ENCODE data around the gene GDNF. TPM values are rescaled to one million over a fixed set of nuclear protein-coding genes. Genes with fewer than 3 reads are reported as not detected.

GDNF gene
- total and polyA plus RNA-seq, 4 donors, result 0.09 to 0.25 TPM; not detected in 2

DNA sequence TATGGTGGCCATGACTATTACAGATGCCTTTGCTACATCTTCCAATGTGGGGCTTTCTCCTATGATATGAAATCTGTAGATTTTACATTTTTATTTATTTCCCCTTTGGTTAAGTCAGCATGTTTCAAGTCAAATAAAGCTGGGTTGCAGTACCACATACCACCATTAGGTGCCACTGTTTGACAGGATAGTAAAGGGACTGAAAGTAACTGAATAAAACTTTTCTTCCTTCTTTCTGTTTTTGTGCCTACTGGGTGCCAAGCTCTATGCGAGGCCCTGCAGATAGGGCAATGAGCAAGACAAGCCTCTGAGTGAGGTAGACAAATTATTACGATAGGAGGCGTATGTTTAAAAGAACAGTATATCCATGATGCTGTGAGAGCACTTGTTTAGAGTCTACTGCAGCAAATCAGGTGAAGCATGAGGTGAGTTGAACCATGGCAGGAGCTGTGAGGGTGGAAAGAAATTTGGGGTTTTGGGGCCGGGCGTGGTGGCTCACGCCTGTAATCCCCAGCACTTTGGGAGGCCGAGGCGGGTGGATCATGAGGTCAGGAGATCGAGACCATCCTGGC is 64.8 kb downstream of the GDNF start:
- Histone ChIP-seq H3K27me3 (ENCODE audit: control insufficient read depth in 4 of 4, insufficient read depth in 4 of 4, low read length in 3 of 4) (no peaks in the 10 kb centered on the region), H3K4me1 (ENCODE audit: control insufficient read depth in 4 of 4, insufficient read depth in 4 of 4, low read length in 3 of 4) (peaks cover 7 to 20% (median 20%) of the 10 kb centered on the region in 4 donors), H3K9me3 (ENCODE audit: control insufficient read depth in 4 of 4, low read length in 3 of 4) (peaks cover 0 to 7% (median 0%) of the 10 kb centered on the region in 4 donors), H3K4me3 (ENCODE audit: low read depth in 1 of 3, low read length in 3 of 3) (no peak overlapping the region), H3K36me3 (ENCODE audit: control insufficient read depth in 4 of 4, insufficient read depth in 3 of 4, low read depth in 1 of 4, low read length in 3 of 4) (no peaks in the 10 kb centered on the region), H3K9ac (ENCODE audit: low read depth in 1 of 2, low read length in 2 of 2) (no peak overlapping the region), H3K27ac (ENCODE audit: low read depth in 1 of 2, low read length in 2 of 2) (no peak overlapping the region)
- no peak for TF ChIP-seq SP1 (IDR thresholded peaks at IDR 0.05)
- peak; percentile 26 to 37 for TF ChIP-seq RAD21 (IDR thresholded peaks at IDR 0.05)
- TF ChIP-seq, protein P1, sequence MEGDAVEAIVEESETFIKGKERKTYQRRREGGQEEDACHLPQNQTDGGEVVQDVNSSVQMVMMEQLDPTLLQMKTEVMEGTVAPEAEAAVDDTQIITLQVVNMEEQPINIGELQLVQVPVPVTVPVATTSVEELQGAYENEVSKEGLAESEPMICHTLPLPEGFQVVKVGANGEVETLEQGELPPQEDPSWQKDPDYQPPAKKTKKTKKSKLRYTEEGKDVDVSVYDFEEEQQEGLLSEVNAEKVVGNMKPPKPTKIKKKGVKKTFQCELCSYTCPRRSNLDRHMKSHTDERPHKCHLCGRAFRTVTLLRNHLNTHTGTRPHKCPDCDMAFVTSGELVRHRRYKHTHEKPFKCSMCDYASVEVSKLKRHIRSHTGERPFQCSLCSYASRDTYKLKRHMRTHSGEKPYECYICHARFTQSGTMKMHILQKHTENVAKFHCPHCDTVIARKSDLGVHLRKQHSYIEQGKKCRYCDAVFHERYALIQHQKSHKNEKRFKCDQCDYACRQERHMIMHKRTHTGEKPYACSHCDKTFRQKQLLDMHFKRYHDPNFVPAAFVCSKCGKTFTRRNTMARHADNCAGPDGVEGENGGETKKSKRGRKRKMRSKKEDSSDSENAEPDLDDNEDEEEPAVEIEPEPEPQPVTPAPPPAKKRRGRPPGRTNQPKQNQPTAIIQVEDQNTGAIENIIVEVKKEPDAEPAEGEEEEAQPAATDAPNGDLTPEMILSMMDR (IDR thresholded peaks at IDR 0.05; ENCODE audit: low read depth, low read length, missing input control), result peak; percentile 41
- 98% methylated on average over 9 of the region's 9 CpGs for WGBS
- DNase-seq (ENCODE audit: low spot score), result no peak

DNA sequence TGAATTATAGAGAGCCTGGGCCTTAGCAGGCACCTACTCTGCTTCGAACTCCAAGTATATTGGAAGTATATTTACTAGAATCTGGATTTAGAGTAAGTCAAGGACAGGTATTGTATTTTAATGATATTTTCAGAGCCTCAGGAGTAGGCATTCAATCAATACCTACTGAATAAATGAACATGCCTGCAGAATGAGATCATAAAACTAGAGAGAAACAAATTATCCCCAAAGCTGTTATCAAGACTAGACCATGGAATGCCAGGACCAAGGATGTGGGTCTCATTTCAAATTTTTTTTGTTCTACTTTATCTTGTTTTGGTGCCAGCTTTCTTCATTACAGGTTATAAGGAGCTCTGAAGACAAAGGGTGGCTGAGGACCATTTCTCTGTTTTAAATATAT is 66.0 kb downstream of the GDNF start:
- Histone ChIP-seq H3K4me3 (ENCODE audit: low read depth in 1 of 3, low read length in 3 of 3) (no peak overlapping the region), H3K27me3 (ENCODE audit: control insufficient read depth in 4 of 4, insufficient read depth in 4 of 4, low read length in 3 of 4) (no peaks in the 10 kb centered on the region), H3K9ac (ENCODE audit: low read depth in 1 of 2, low read length in 2 of 2) (no peak overlapping the region), H3K36me3 (ENCODE audit: control insufficient read depth in 4 of 4, insufficient read depth in 3 of 4, low read depth in 1 of 4, low read length in 3 of 4) (no peaks in the 10 kb centered on the region), H3K27ac (ENCODE audit: low read depth in 1 of 2, low read length in 2 of 2) (no peak overlapping the region), H3K9me3 (ENCODE audit: control insufficient read depth in 4 of 4, low read length in 3 of 4) (peaks cover 0 to 7% (median 0%) of the 10 kb centered on the region in 4 donors), H3K4me1 (ENCODE audit: control insufficient read depth in 4 of 4, insufficient read depth in 4 of 4, low read length in 3 of 4) (peaks cover 8 to 32% (median 31%) of the 10 kb centered on the region in 4 donors)
- TF ChIP-seq JUND (IDR thresholded peaks at IDR 0.05) (no peak), RXRA (IDR thresholded peaks at IDR 0.05) (no peak), FOXA1 (IDR thresholded peaks at IDR 0.05) (no peak), GABPA (IDR thresholded peaks at IDR 0.05 in 1 of 2, conservative IDR thresholded peaks at IDR 0.05 in 1 of 2) (no peak), EGR1 (IDR thresholded peaks at IDR 0.05; ENCODE audit: low read depth in 2 of 2) (no peak), NR2F2 (IDR thresholded peaks at IDR 0.05) (no peak), FOXA2 (IDR thresholded peaks at IDR 0.05) (no peak), RAD21 (IDR thresholded peaks at IDR 0.05) (no peak), SP1 (IDR thresholded peaks at IDR 0.05) (no peak)
- TF ChIP-seq, protein P2, sequence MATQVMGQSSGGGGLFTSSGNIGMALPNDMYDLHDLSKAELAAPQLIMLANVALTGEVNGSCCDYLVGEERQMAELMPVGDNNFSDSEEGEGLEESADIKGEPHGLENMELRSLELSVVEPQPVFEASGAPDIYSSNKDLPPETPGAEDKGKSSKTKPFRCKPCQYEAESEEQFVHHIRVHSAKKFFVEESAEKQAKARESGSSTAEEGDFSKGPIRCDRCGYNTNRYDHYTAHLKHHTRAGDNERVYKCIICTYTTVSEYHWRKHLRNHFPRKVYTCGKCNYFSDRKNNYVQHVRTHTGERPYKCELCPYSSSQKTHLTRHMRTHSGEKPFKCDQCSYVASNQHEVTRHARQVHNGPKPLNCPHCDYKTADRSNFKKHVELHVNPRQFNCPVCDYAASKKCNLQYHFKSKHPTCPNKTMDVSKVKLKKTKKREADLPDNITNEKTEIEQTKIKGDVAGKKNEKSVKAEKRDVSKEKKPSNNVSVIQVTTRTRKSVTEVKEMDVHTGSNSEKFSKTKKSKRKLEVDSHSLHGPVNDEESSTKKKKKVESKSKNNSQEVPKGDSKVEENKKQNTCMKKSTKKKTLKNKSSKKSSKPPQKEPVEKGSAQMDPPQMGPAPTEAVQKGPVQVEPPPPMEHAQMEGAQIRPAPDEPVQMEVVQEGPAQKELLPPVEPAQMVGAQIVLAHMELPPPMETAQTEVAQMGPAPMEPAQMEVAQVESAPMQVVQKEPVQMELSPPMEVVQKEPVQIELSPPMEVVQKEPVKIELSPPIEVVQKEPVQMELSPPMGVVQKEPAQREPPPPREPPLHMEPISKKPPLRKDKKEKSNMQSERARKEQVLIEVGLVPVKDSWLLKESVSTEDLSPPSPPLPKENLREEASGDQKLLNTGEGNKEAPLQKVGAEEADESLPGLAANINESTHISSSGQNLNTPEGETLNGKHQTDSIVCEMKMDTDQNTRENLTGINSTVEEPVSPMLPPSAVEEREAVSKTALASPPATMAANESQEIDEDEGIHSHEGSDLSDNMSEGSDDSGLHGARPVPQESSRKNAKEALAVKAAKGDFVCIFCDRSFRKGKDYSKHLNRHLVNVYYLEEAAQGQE (IDR thresholded peaks at IDR 0.05), result no peak
- TF ChIP-seq, protein P1 (IDR thresholded peaks at IDR 0.05; ENCODE audit: low read depth, low read length, missing input control), result no peak
- TF ChIP-seq, protein P3, sequence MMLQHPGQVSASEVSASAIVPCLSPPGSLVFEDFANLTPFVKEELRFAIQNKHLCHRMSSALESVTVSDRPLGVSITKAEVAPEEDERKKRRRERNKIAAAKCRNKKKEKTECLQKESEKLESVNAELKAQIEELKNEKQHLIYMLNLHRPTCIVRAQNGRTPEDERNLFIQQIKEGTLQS (IDR thresholded peaks at IDR 0.05), result no peak
- TF ChIP-seq, protein P4, sequence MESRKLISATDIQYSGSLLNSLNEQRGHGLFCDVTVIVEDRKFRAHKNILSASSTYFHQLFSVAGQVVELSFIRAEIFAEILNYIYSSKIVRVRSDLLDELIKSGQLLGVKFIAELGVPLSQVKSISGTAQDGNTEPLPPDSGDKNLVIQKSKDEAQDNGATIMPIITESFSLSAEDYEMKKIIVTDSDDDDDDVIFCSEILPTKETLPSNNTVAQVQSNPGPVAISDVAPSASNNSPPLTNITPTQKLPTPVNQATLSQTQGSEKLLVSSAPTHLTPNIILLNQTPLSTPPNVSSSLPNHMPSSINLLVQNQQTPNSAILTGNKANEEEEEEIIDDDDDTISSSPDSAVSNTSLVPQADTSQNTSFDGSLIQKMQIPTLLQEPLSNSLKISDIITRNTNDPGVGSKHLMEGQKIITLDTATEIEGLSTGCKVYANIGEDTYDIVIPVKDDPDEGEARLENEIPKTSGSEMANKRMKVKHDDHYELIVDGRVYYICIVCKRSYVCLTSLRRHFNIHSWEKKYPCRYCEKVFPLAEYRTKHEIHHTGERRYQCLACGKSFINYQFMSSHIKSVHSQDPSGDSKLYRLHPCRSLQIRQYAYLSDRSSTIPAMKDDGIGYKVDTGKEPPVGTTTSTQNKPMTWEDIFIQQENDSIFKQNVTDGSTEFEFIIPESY (IDR thresholded peaks at IDR 0.05), result no peak
- DNase-seq (ENCODE audit: low spot score), result no peak
- 93% methylated on average over 1 of the region's 1 CpG for WGBS

All from liver (tissue), 9 donors.